Mesothelial cell of epicardium (in vitro differentiated cells): Measurements from ENCODE around the gene GNA12. TPM values are rescaled to one million over a fixed set of nuclear protein-coding genes. Genes with fewer than 3 reads are reported as not detected.

Experiments used
- DNase-seq, 2 experiments: peaks; one replicate each; pipeline ENCODE4 v3.0.0; 2021; ENCODE audit warnings: low spot score in 2 of 2; ENCODE audit not compliant: unreplicated experiment in 2 of 2
- H3K27ac Mint-ChIP-seq: 2 replicates; pipeline ENCODE4 v1.8.0; 2021; ENCODE audit warnings: mixed read lengths
- H3K27me3 Mint-ChIP-seq: 2 replicates; pipeline ENCODE4 v1.8.0; 2021; ENCODE audit warnings: low read depth, mixed read lengths
- H3K36me3 Mint-ChIP-seq: 2 replicates; pipeline ENCODE4 v1.8.0; 2021; ENCODE audit warnings: mixed read lengths
- H3K4me1 Mint-ChIP-seq: 2 replicates; pipeline ENCODE4 v1.8.0; 2021; ENCODE audit warnings: mixed read lengths
- H3K4me3 Mint-ChIP-seq: 2 replicates; pipeline ENCODE4 v1.8.0; 2021; ENCODE audit warnings: mild to moderate bottlenecking, moderate library complexity, mixed read lengths
- H3K9me3 Mint-ChIP-seq: 2 replicates; pipeline ENCODE4 v1.8.0; 2021; ENCODE audit warnings: mixed read lengths
- CTCF ChIP-seq: fragments of 200-600 bp; sonication (generic); IDR thresholded peaks from one replicate; pipeline ENCODE4 v1.5.0; 2021; ENCODE audit warnings: antibody characterized with exemption; ENCODE audit not compliant: unreplicated experiment
- total RNA-seq: library from RNA; stranded (reverse); gene quantifications from 3 replicates; pipeline ENCODE4 v1.2.1, GENCODE V29; 2021

Gene GNA12
- total RNA-seq, 1 donor from 2014 or later = 57.1 TPM

DNA sequence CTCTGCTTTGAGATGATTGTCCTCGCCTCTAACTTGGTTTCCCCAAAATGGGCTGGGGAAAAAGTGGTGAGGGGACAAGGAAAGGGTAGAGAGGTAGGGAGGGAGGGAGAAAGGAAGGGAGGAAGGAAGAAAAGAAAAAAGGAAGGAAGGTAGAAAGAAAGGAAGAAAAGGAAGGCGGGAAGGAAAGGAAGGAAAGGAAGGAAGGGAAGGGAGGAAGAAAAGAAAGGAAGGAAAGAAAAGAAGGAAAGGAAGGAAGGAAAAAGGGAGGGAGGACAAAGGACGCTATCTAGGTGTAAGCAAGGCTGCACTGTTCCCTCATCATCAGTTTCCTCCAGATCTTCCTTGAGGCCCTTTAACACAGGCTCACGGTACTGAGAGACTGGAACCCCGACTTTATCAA is 2.2 kb downstream of the GNA12 start:
- Mint-ChIP-seq H3K4me1 (peaks cover 30% of the 10 kb centered on the region), H3K36me3 (peaks cover 28% of the 10 kb centered on the region), H3K27ac (no peak overlapping the region), H3K9me3 (peaks cover 10% of the 10 kb centered on the region), H3K27me3 (no peaks in the 10 kb centered on the region), H3K4me3 (peak overlapping the region; percentile 73)
- DNase-seq = no peak
- no peak for TF ChIP-seq CTCF

DNA sequence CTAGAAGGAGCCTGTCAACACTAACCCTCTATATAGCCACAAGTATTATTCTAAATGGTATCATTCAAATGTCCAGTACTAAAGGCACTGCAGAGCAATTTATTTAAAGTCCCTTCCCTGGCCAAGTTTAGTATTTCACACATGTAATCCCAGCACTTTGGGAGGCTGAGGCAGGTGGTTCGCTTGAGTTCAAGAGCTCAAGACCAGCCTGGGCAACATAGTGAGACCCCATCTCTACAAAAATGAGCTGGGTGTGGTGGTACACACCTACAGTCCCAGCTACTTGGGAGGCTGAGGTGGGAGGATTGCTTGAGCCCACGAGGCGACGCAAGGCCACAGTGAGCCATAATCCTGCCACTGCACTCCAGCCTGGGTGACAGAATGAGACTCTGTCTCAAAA is 3.6 kb downstream of the GNA12 start:
- no peak overlapping the region for H3K4me3 Mint-ChIP-seq
- DNase-seq = no peak
- no peak overlapping the region for H3K27ac Mint-ChIP-seq
- TF ChIP-seq CTCF = no peak
- H3K9me3 Mint-ChIP-seq = peaks cover 5% of the 10 kb centered on the region
- H3K27me3 Mint-ChIP-seq = no peaks in the 10 kb centered on the region
- peaks cover 31% of the 10 kb centered on the region for H3K36me3 Mint-ChIP-seq
- peaks cover 30% of the 10 kb centered on the region for H3K4me1 Mint-ChIP-seq

DNA sequence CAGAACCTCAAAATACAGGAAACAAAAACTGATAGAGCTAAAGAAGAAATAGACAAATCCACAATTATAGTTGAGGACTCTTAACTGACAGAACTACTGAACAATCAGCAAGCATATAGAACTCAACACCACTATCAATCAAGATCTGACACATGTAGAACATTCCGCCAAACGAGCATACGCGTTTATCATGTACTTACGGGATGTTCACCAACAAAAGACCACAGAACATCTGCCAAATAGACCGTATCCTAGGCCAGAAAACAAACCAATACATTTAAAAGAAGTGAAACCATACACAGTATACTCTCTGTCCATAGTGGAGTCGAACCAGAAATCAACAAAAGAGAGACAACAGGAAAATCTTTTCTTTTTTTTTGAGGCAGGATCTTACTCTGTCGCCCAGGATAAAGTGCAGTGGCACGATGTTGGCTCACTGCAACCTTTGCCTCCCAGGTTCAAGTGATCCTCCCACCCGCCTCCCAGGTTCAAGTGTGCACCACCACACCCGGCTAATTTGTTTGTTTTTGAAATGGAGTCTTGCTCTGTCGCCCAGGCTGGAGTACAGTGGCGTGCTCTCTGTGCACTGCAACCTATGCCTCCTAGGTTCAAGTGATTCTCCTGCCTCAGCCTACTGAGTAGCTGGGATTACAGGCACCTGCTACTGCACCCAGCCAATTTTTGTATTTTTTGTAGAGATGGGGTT is 5.1 kb downstream of the GNA12 start:
- Mint-ChIP-seq H3K4me3 (no peak overlapping the region), H3K27ac (no peak overlapping the region), H3K36me3 (peaks cover 36% of the 10 kb centered on the region), H3K4me1 (peaks cover 30% of the 10 kb centered on the region), H3K27me3 (no peaks in the 10 kb centered on the region), H3K9me3 (peaks cover 4% of the 10 kb centered on the region)
- no peak for DNase-seq
- TF ChIP-seq CTCF = no peak

DNA sequence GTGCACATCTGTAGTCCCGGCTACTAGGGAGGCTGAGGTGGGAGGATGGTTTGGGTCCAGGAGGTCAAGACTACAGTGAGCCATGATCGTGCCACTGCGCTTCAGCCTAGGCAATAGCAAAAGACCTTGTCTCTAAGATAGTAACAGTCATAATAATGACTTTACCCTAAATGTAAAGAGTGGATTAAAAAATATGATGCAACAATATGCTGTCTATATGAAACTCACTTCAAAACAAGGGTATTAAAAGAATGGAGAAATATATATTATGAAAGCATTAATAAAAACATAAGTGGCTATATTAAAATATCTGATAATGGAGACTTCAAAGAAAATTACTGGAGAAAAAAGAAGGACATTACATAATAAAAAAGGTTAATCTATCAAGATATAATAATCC is 5.7 kb downstream of the GNA12 start:
- H3K9me3 Mint-ChIP-seq = peaks cover 4% of the 10 kb centered on the region
- H3K4me1 Mint-ChIP-seq = peaks cover 31% of the 10 kb centered on the region
- no peak for TF ChIP-seq CTCF
- H3K4me3 Mint-ChIP-seq = no peak overlapping the region
- no peak for DNase-seq
- no peak overlapping the region for H3K27ac Mint-ChIP-seq
- no peaks in the 10 kb centered on the region for H3K27me3 Mint-ChIP-seq
- peaks cover 36% of the 10 kb centered on the region for H3K36me3 Mint-ChIP-seq

DNA sequence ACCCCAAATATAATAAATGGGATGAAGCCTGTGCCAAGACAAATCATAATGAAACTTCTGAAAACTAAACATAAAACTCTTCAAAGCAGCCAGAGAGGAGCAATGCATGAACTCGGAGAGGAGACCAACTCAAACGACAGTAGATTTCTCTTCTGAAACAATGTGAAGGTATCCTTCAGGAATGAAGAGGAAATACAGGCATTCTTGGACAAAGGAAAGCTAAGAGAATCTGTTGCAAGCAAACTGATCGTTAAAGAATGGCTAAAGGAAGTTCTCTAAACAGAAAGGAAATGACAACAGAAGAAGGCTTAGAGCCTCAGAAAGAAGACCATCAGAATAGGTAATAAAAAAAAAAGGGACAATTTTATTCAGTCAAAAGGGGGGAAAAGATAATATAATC is 6.6 kb downstream of the GNA12 start:
- Mint-ChIP-seq H3K27ac (no peak overlapping the region), H3K9me3 (peaks cover 4% of the 10 kb centered on the region), H3K4me3 (no peak overlapping the region), H3K4me1 (peaks cover 27% of the 10 kb centered on the region), H3K27me3 (no peaks in the 10 kb centered on the region), H3K36me3 (peaks cover 36% of the 10 kb centered on the region)
- DNase-seq = no peak
- no peak for TF ChIP-seq CTCF
